Fibroblast of skin of right biceps (primary cell): Measurements from ENCODE around the gene NTSR1.

Experiments used
- DNase-seq: peaks from one replicate; pipeline ENCODE4 v3.0.0-alpha.2; 2013

Gene NTSR1

GRCh38 chr20:62792182-62792939 is 83.7 kb downstream of the NTSR1 start:
- peak; percentile 66 for DNase-seq

GRCh38 chr20:62792940-62793756 is 84.5 kb downstream of the NTSR1 start:
- DNase-seq, result no peak

- DNase-seq, result no peak
Observed at GRCh38 chr20:62793757-62794006, 85.0 kb downstream of the NTSR1 start.

- DNase-seq, result peak; percentile 95
Observed at GRCh38 chr20:62794007-62794724, 85.5 kb downstream of the NTSR1 start.

DNA sequence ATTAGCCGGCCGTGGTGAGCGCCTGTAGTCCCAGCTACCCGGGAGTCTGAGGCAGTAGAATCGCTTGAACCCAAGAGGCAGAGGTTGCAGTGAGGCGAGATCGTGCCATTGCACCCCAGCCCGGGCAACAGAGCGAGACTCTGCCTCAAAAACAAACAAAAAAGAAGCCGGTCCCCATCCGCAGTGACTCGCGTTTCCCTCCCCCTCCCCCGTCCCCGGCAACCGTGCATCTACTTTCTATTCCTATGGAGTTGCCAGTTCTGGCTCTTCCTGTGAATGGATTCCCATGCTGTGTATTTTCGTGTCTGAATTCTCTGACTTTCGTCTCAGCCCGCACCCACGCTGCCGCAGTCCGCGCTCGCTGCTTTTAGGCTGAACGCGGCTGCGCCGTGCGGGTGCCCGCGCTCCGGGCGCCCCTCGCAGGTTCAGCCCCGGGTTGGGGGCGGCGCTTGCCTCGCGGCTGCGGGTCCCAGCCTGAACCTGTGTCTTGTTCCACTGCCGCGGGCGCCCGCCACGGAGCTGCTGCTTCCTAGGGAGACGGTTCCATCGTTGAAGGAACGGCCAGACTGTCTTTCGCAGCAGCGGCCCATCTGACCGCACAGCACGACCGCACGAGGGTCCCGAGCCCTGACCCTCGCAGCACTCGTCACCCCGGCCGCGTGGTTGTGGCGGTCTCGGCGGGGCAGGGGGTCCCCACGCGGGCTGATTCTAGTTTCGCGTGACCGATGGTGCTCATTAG is 86.6 kb downstream of the NTSR1 start:
- DNase-seq, result peak; percentile 49

DNA sequence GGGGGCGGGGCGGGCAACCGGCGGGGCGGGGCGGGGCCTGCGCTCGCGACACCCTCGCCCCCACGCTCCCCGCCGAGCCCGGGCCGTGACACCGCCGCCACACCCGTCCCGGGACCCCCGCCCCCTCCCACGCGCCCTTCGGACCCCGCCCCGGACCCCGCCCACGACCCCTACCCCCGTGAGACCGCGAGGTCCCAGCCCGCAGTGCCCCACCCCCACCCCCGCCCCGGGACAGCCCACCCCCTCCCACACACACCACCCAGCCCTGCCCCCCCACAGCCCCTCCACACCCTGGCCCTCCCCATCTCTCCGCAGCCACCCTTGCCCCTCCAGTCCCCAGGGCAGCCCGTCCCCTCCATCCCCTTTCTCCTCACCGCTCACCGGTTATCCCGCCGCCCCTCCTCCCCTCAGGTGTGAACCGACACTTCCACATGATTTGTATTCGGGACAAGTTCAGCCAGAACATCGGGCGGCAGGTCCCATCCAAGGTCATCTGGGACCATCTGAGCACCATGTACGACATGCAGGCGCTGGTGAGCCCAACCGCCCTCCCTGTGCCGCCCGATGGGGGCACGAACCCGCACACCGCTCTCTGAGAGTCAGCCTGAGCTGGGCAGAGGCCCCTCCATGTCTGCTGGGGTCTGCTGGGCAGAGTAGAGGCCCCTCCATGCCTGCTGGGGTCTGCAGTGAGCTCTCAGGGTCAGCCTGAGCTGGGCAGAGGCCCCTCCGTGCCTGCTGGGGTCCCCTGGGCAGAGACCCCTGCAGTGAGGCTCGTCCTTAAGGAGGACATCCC is 88.3 kb downstream of the NTSR1 start:
- no peak for DNase-seq

DNA sequence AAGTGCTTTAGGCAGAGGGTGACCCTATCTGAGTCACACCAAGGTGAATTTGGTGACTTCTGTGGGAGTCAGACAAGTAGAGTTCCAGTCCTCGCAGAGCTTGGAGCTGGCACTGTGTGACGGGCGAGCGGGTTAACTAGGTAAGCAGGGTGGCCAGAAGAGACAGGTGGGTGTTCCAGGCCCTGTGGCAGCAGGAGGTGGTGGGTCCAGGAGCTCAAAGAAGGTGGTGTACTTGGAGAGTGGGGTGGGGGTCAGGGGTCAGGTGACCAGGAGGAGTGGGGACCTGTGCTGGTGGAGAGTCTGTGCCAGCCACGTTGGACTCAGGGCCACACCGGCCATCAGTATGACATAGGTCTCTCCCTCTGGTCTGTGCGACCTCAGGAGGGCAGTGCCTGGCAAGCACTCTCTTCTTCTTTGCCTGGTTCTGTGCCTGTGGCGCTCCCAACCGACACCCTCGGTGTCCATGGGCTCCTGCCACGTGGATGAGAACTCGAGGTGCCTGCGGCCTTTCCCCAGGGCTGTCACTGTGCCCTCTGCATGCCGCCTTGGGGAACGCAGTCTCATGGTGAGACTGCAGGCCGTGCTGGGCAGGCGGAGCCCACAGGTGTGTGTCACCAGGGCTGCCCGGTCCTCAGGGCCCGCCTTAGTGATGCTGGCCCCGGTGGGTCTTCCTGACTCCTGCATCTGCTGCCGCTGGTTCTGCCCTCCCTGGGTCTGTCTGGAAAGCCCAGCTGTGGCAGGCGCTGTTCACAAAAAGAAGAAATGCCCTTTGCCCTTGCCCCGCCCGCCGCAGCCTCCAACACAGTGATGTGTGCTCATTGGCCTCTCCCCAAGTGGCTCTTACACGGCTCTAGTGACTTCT is 89.3 kb downstream of the NTSR1 start:
- DNase-seq, result no peak

DNA sequence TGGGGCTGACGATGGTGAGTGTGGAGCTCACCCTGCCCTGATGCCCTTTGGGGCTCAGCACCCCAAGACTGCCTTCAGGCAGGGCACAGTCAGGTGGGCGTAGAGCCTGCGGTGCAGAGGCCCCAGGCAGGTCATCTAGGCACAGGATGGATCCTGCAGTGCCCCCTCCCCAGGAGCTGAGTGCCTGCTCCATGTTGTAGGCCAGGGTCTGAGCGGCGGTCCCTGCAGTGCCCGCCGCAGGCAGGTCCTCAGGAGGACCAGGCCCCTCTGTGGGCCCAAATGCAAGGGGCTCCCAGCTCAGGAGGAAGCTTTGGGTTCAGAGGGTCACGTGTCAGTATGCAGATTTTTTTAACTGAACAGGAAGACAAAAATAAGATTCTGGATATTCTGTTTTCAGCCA is 90.4 kb downstream of the NTSR1 start:
- no peak for DNase-seq

DNA sequence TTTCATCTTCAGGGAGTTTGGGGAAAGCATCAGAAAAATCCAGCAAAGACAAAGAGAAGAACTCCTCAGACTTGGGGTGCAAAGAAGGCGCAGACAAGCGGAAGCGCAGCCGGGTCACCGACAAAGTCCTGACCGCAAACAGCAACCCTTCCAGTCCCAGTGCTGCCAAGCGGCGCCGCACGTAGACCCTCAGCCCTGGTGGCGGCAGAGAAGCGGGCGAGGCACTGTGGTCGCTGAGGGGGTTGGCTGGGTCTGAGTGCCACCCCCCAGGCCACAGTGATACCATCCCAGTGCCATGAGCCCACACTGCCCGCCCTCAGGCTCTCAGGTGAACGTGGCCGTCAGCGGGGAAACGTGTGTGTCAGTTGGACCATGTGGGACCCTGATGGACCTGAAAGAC is 90.8 kb downstream of the NTSR1 start:
- no peak for DNase-seq

DNA sequence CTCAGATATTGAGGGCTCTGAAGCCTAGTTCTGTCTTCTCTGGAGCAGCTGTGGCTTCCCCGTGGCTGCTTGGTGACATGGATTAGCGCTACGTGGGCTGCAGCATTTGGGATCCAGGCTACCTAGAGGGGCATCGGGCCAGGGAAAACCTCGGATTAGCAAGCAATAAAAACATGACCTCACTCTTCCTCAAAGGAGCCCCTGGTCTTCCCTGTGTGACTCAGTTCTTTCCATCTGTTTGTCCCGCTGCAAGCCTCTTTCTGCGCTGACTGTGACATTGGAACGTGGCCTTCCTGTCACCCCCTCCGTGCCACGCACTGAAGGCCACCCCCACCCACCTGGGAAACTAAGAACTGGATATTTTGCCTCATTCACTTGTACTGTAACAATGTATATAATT is 91.2 kb downstream of the NTSR1 start:
- DNase-seq, result no peak

DNA sequence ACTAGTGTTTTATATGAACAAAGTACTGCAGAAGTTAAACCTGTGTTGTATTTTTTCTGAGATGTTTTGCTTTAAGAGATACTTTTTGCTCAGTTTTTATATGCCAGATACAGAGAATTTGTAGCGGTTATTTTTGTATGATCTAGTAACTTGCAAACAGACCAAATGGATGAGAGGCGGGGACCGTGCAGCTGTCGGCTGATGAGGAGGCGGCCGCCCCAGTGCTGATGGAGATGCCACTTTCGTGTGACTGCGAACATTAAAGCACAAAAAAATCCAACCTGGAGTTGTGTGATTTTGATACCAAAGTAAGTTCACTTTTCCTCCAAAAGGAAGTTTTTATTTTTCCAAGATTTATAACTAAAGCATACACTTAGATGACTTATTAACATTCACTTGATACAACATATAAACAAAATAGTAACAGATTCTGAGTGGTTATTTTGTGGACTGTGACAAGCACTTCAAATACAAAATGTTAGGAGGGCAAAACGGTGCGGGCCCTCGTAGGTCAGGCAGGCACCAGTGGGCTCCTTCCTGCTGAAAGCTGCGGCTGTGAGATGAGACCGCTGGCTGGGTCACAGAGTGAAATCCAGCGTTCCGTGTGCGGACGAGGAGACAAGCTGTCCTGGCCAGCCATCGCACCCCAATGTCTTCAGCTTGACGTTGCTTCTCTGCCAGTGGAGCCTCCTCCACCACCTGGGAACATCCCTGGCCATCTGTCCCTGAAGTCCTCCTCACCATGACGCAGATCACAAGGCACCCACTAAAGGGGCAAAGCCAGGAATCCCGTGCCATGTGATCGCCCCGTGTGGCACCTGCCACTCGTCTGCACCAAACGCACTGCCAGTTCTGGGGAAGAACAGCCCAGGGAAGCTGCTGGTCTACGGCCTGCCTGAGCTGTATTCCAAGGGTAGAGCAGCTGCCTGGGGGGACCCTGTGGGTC is 92.0 kb downstream of the NTSR1 start:
- DNase-seq, result no peak

DNA sequence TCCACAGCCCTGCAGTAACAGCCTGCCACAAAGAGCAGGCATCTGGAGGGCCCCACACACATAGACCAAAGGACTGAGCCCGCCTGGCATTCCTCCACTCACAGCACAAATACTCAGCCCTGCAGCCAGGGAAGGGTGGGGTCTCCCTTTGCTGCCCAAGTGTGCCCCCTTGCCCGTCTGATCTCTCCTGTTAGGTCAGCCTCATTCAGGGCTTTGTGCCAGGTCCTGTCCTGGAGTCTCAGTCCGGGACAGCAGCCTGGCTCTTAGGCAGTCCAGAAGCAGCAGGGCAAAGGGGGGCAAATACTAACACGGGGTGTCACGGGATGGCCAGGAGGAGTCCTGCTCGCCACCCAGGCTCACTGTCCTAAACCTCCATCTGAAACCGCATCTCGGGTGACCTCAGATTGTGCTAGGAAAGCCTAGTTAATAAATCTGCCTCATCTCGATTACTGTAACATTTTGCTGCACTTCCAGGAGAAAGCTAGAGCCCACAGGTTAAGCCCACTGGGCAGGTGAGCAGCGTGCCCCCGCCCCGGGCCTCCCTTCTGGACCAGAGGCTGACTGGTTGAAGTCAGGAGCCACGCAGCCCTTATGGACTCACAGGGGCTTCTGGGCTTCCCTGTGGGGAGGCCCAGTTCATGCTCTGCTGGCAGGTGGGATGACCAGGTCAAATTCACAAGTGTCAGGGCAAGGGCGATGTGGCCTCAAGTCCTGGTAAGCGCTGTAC is 92.8 kb downstream of the NTSR1 start:
- no peak for DNase-seq

GRCh38 chr20:62802026-62802712 is 93.5 kb downstream of the NTSR1 start:
- no peak for DNase-seq

DNA sequence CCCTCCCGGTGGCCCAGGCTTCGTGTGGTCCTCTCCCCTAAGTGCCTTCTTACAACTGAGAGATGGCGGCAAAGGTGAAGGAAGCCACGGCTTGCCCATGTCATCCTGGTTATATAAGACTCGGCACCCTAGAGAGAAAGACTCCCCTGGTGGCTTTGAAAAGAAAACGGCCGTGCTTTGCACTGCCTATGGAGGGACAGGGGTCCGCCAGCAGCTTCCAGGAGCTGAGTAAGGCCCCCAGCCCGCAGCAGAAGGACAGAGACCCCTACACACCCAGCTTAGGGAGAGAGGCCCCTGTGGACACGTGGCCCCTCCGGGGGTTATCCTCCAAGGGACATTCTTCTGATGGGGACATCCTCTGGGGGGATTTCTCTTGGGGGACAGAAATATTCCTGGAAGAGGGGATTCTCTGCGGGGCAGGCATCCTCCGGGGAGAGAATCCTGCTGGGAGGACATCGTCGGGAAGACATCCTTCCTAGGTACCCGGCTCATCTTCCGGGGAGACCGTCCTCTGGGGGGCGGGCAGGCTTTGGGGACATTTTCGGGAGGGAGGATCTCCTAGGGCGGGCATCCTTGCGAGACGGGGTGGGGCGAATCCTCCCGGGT is 95.5 kb downstream of the NTSR1 start:
- DNase-seq, result peak; percentile 30

- DNase-seq, result peak; percentile 68
Observed at GRCh38 chr20:62804627-62805154, 96.1 kb downstream of the NTSR1 start, which contains the start of gene OGFR. TSS of gene OGFR (plus strand) at chr20:62804835. CDS start at chr20:62804860, 25 bp downstream.

- DNase-seq, result no peak
Observed at GRCh38 chr20:62805155-62805710, 96.6 kb downstream of the NTSR1 start.

DNA sequence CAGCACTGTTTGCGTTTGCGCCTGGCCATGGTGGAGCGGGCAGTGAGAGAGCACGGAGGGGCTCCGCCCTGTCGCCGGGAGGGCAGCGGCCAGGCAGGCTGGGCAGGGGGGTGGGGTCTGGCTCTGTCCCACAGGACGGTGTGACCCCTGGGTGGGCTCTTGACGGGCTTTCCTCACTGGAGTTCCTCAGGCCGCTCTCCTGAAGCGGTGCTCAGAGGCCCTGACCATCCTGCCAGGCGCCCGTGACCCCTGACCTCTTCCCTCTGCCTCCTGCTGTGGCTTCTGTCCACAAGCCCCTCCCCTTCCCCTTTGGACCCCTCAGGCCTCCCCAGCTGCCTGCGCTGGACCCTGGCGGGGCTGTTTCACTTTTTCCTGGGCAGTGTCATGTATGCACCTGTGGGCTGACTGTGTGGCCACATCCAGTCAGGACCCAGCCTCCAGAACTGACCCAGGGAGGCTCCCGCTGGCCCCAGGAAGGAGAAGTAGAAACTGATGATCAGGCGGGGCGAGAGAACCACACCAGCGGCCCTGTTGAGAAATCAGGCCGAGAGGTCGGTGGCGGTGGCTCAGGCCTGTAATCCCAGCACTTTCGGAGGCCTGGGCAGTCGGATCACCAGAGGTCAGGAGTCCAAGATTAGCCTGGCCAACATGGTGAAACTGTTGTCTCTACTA is 97.2 kb downstream of the NTSR1 start:
- DNase-seq, result no peak
